HepG2 (cell line): ENCODE measurements around the gene GJA9. TPM values are rescaled to one million over a fixed set of nuclear protein-coding genes. Genes with fewer than 3 reads are reported as not detected.

Source experiments
- ATAC-seq: fragments of 200-7000 bp; cut with Tn5 transposase; 3 replicates; pipeline ENCODE4 v1.9.1; 2020; ENCODE audit warnings: mild to moderate bottlenecking, moderate library complexity
- BruUV-seq: library from RNA; stranded (reverse); fragments of 400-500 nt; replicated peaks from 2 replicates; lab custom pipeline; 2021; lab: Mats Ljungman, UMichigan
- CTCF ChIA-PET: fragments of 300-600 bp; formaldehyde crosslinking; extraction: SDS; loops from one replicate; lab custom pipeline; 2021; ENCODE audit warnings: low total read pairs, inconsistent platforms, low intra/inter-chr PET ratio; lab: Yijun Ruan, JAX
- POLR2A ChIA-PET: fragments of 350-600 bp; sonication (Branson Sonifier 250); formaldehyde crosslinking; loops from one replicate; lab custom pipeline; 2020; ENCODE audit warnings: antibody characterized with exemption, inconsistent platforms; lab: Yijun Ruan, JAX
- DNase-seq: peaks from one replicate; pipeline ENCODE4 v3.0.0-alpha.2; 2015; ENCODE audit warnings: low spot score
- FAIRE-seq: peaks from 3 replicates; lab custom pipeline; 2011; peaks lifted over from hg19 to GRCh38; lab: Jason Lieb, UNC
- H2AFZ ChIP-seq: one replicate; pipeline ENCODE4 v1.6.1; 2011; ENCODE audit warnings: low read length, inconsistent platforms
- H3K27ac ChIP-seq: fragments of 300-600 bp; 3 replicates; pipeline ENCODE4 v1.8.0; 2011; ENCODE audit warnings: mixed run types, mild to moderate bottlenecking, mixed read lengths, low read length, inconsistent platforms; ENCODE audit not compliant: insufficient read depth; ENCODE audit errors: extremely low read length
- H3K27me3 ChIP-seq, 2 experiments: fragments of 200-600 bp in 1 of 2; 2 replicates in 1 of 2; 3 replicates in 1 of 2; pipeline versions ENCODE4 v1.6.0 to v1.8.0; 2011; ENCODE audit warnings: low read length in 2 of 2, mild to moderate bottlenecking in 2 of 2, moderate library complexity in 2 of 2, inconsistent platforms in 1 of 2; ENCODE audit not compliant: insufficient read depth in 2 of 2, control insufficient read depth in 1 of 2
- H3K36me3 ChIP-seq, 2 experiments: fragments of 200-600 bp in 1 of 2; replicated peaks in 1 of 2; 2 replicates in 1 of 2; 3 replicates in 1 of 2; pipeline versions ENCODE4 v1.5.1 to v1.8.0; 2011; ENCODE audit warnings: low read length in 2 of 2, inconsistent platforms in 1 of 2; ENCODE audit not compliant: insufficient read depth in 2 of 2, control insufficient read depth in 1 of 2
- H3K4me1 ChIP-seq: 2 replicates; pipeline ENCODE4 v1.5.1; 2012; ENCODE audit warnings: low read length, inconsistent platforms; ENCODE audit not compliant: insufficient read depth
- H3K4me2 ChIP-seq: 2 replicates; pipeline ENCODE4 v1.6.0; 2011; ENCODE audit warnings: low read depth, low read length, inconsistent platforms
- H3K4me3 ChIP-seq, 3 experiments: fragments of 200-600 bp in 1 of 3; sonication (generic), shearing (Covaris generic) in 1 of 3; replicated peaks in 1 of 3; 2 replicates each; pipeline ENCODE4 v1.5.1; 2011 to 2016; ENCODE audit warnings: low read length in 3 of 3, inconsistent platforms in 2 of 3, low read depth in 2 of 3, mild to moderate bottlenecking in 2 of 3, control low read depth in 1 of 3, mixed read lengths in 1 of 3; ENCODE audit not compliant: insufficient read depth in 1 of 3
- H3K79me2 ChIP-seq: one replicate; pipeline ENCODE4 v1.6.1; 2011; ENCODE audit warnings: low read length, inconsistent platforms; ENCODE audit not compliant: insufficient read depth
- H3K9ac ChIP-seq: 2 replicates; pipeline ENCODE4 v1.6.0; 2011; ENCODE audit warnings: mild to moderate bottlenecking, low read depth, low read length, inconsistent platforms; ENCODE audit not compliant: insufficient read depth
- H3K9me3 ChIP-seq: 2 replicates; pipeline ENCODE4 v1.5.1; 2012; ENCODE audit warnings: mild to moderate bottlenecking, low read length
- H4K20me1 ChIP-seq: 2 replicates; pipeline ENCODE4 v1.6.0; 2011; ENCODE audit warnings: inconsistent platforms, mild to moderate bottlenecking, low read length, moderate library complexity; ENCODE audit not compliant: insufficient read depth
- BCLAF1 ChIP-seq: fragments of 450-650 bp; IDR thresholded peaks from 2 replicates; pipeline ENCODE4 v1.6.1; 2017; ENCODE audit warnings: mild to moderate bottlenecking
- CCDC6 ChIP-seq: sonication (generic); formaldehyde crosslinking; IDR thresholded peaks from 2 replicates; pipeline ENCODE4 v1.8.1; 2022; ENCODE audit warnings: mild to moderate bottlenecking, missing genetic modification reagents, moderate library complexity
- CERS6 ChIP-seq: sonication (generic); formaldehyde crosslinking; IDR thresholded peaks from 2 replicates; pipeline ENCODE4 v1.5.0; 2020; ENCODE audit warnings: missing genetic modification reagents
- FOXM1 ChIP-seq: sonication (generic); formaldehyde crosslinking; IDR thresholded peaks from 2 replicates; pipeline ENCODE4 v1.5.0; 2020; ENCODE audit warnings: missing genetic modification reagents
- GMEB1 ChIP-seq: sonication (generic); formaldehyde crosslinking; IDR thresholded peaks from 2 replicates; pipeline ENCODE4 v1.5.1; 2020; ENCODE audit warnings: missing genetic modification reagents, mild to moderate bottlenecking, borderline replicate concordance
- MED8 ChIP-seq: sonication (generic); formaldehyde crosslinking; IDR thresholded peaks from 2 replicates; pipeline ENCODE4 v1.8.1; 2023; ENCODE audit warnings: mild to moderate bottlenecking, missing genetic modification reagents; ENCODE audit not compliant: insufficient replicate concordance
- MLX ChIP-seq: IDR thresholded peaks from 2 replicates; pipeline ENCODE4 v1.6.1; 2016
- MZF1 ChIP-seq: sonication (generic); formaldehyde crosslinking; IDR thresholded peaks from 2 replicates; pipeline ENCODE4 v1.8.1; 2023; ENCODE audit warnings: mild to moderate bottlenecking, missing genetic modification reagents, borderline replicate concordance
- PLRG1 ChIP-seq: fragments of 450-650 bp; conservative IDR thresholded peaks from 2 replicates; pipeline ENCODE4 v1.6.1; 2016
- RARA ChIP-seq: IDR thresholded peaks from 2 replicates; pipeline ENCODE4 v1.6.1; 2016; ENCODE audit warnings: missing genetic modification reagents, missing compliant biosample characterization
- RARG ChIP-seq: sonication (generic); formaldehyde crosslinking; IDR thresholded peaks from 2 replicates; pipeline ENCODE4 v1.4.0; 2020; ENCODE audit warnings: low read depth, mild to moderate bottlenecking, missing genetic modification reagents
- THAP7 ChIP-seq: sonication (generic); formaldehyde crosslinking; IDR thresholded peaks from 2 replicates; pipeline ENCODE4 v1.8.1; 2023; ENCODE audit warnings: mild to moderate bottlenecking, missing genetic modification reagents
- ZNF510 ChIP-seq: sonication (generic); formaldehyde crosslinking; IDR thresholded peaks from 2 replicates; pipeline ENCODE4 v1.4.0; 2020; ENCODE audit warnings: low read depth, mild to moderate bottlenecking, missing genetic modification reagents
- ZSCAN22 ChIP-seq: sonication (generic); formaldehyde crosslinking; IDR thresholded peaks from 2 replicates; pipeline ENCODE4 v1.4.0; 2020; ENCODE audit warnings: mild to moderate bottlenecking, missing genetic modification reagents
- WGBS: methylation state at CpG from one replicate; pipeline ENCODE4 v1.1.6; 2017; ENCODE audit warnings: low lambda C conversion rate; 5-methylcytosine and 5-hydroxymethylcytosine counted together
- in situ Hi-C: cut with HindIII; loops from 2 replicates; pipeline ENCODE4 v1.10.0; 2017; ENCODE audit warnings: low pct_unique_long_range_greater_than_20kb; ENCODE audit not compliant: extremely low pct_ligation_motif_present
- intact Hi-C: fragments of 100-400 bp; cut with micrococcal nuclease; formaldehyde crosslinking; loops from one replicate; pipeline ENCODE4 v1.10.0; 2022; ENCODE audit not compliant: unreplicated experiment
- polyA plus RNA-seq, 8 experiments: library from polyadenylated mRNA; depleted of rRNA in 3 of 8; stranded (reverse) in 7 of 8; unstranded in 1 of 8; fragments of >200 nt; fragmentation: Illumina TruSeq in 4 of 8; extraction: Trizol in 4 of 8; gene quantifications; 2 replicates each; pipeline versions ENCODE4 v1.2.1 to v1.2.3, GENCODE V29; 2011 to 2016; ENCODE audit warnings: low read depth in 4 of 8, missing spikeins in 1 of 8, mixed read lengths in 1 of 8; ENCODE audit not compliant: insufficient read depth in 1 of 8
- total RNA-seq, 5 experiments: library from RNA; depleted of rRNA; stranded (reverse); fragments of >200 nt; fragmentation: Illumina TruSeq; extraction: Trizol; gene quantifications; 2 replicates each; pipeline ENCODE4 v1.2.3, GENCODE V29; 2016; ENCODE audit warnings: low read depth in 1 of 5

Gene GJA9
- total and polyA plus RNA-seq, 2 of the 13 experiments (the other 11 are each of a cell fraction or from before 2014, with no cell fraction given) = 0.08 to 0.13 TPM

- no peak for TF ChIP-seq THAP7 (CRISPR knock-in tag)
Observed at GRCh38 chr1:38870996-38871395, 10.4 kb downstream of the GJA9 start (continued).

- no TSS peak for BruUV-seq
- ATAC-seq (no peak), FAIRE-seq (no peak), DNase-seq (no peak)
- Histone ChIP-seq H2AFZ (no peak overlapping the region), H3K9me3 (no peaks in the 10 kb centered on the region), H3K36me3 (no peaks in the 10 kb centered on the region; a peak in 1 of 5 replicates), H3K27ac (no peak overlapping the region), H3K79me2 (peaks cover 11% of the 10 kb centered on the region), H3K4me2 (no peak overlapping the region), H4K20me1 (no peaks in the 10 kb centered on the region), H3K4me1 (peaks cover 36% of the 10 kb centered on the region), H3K4me3 (no peak overlapping the region), H3K27me3 (no peaks in the 10 kb centered on the region), H3K9ac (no peak overlapping the region)
- WGBS = 93% methylated on average over 8 of the region's 8 CpGs
- in situ Hi-C loops = no loop called here
- intact Hi-C loops = no loop called here
- ChIA-PET CTCF (no interaction called here), POLR2A (no interaction called here)
- TF ChIP-seq GMEB1 (CRISPR knock-in tag) (no peak), BCLAF1 (no peak), MED8 (CRISPR knock-in tag) (no peak), RARG (no peak), MZF1 (CRISPR knock-in tag) (no peak), RARA (CRISPR knock-in tag) (no peak), ZNF510 (CRISPR knock-in tag) (no peak), FOXM1 (no peak), PLRG1 (no peak), CERS6 (CRISPR knock-in tag) (no peak), MLX (CRISPR knock-in tag) (no peak), ZSCAN22 (CRISPR knock-in tag) (no peak), CCDC6 (CRISPR knock-in tag) (no peak)
Observed at GRCh38 chr1:38867208-38867607, 14.2 kb downstream of the GJA9 start.
